Prostate gland (tissue), 2 donors: ENCODE results near the gene SERINC2.

Experiments
- POLR2A ChIP-seq: fragments of 450-650 bp; IDR thresholded peaks from one replicate; pipeline ENCODE4 v1.6.1; 2016; ENCODE audit warnings: antibody characterized with exemption, mild to moderate bottlenecking
- TF ChIP-seq, protein P1 (sequence below), 4 experiments: fragments of 200-600 bp in 2 of 4; fragments of 450-650 bp in 2 of 4; sonication (generic) in 2 of 4; IDR thresholded peaks; 1 replicate in 3 of 4; 2 replicates in 1 of 4; pipeline ENCODE4 v1.5.1; 2016 to 2019; ENCODE audit warnings: antibody characterized with exemption in 4 of 4, mild to moderate bottlenecking in 2 of 4, moderate library complexity in 2 of 4

DNA sequence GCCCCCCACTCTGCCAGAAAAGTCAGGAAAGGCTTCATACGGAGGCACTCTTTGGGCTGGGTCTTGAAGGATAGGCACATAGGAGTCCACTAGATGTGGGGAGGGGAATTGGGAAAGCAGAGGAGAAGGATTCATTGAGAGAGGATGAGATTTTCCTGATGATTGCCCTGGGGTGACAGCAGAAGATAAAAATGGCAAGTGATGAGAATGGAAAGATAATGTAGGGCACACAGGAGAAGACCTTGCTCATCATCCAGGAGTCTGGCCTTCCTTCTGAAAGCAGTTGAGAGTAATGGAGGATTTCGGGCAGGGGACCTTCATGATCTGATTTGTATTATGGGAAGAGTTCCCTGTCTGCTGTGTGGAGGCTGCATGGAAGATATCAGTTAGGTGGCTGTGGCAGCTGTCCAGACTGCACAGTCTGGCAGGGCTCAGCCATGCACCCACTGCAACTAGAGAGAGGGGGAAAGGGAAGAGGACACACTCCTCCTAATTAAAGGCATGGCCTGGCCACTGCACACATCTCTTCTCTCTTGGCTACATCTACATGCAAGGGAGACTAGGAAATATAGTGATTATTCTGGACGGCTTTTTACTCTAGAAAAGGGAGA is 30.5 kb upstream of the SERINC2 start:
- TF ChIP-seq, protein P1, sequence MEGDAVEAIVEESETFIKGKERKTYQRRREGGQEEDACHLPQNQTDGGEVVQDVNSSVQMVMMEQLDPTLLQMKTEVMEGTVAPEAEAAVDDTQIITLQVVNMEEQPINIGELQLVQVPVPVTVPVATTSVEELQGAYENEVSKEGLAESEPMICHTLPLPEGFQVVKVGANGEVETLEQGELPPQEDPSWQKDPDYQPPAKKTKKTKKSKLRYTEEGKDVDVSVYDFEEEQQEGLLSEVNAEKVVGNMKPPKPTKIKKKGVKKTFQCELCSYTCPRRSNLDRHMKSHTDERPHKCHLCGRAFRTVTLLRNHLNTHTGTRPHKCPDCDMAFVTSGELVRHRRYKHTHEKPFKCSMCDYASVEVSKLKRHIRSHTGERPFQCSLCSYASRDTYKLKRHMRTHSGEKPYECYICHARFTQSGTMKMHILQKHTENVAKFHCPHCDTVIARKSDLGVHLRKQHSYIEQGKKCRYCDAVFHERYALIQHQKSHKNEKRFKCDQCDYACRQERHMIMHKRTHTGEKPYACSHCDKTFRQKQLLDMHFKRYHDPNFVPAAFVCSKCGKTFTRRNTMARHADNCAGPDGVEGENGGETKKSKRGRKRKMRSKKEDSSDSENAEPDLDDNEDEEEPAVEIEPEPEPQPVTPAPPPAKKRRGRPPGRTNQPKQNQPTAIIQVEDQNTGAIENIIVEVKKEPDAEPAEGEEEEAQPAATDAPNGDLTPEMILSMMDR (IDR thresholded peaks at IDR 0.05): no peak
- no peak for TF ChIP-seq POLR2A
